HCT116 (cell line): Measurements from ENCODE around the gene COA1. TPM values are rescaled to one million over a fixed set of nuclear protein-coding genes. Genes with fewer than 3 reads are reported as not detected.

Experiments used
- ATAC-seq: fragments of 200-7000 bp; cut with Tn5 transposase; 2 replicates; pipeline ENCODE4 v1.9.1; 2020; ENCODE audit warnings: mild to moderate bottlenecking, moderate library complexity
- BruUV-seq: library from RNA; stranded (reverse); fragments of 400-500 nt; replicated peaks from 2 replicates; lab custom pipeline; 2021; lab: Mats Ljungman, UMichigan
- CTCF ChIA-PET: fragments of 300-600 bp; sonication (Branson Sonifier 250); formaldehyde crosslinking; loops from one replicate; lab custom pipeline; 2021; ENCODE audit warnings: antibody characterized with exemption; lab: Charles Lee
- POLR2A ChIA-PET: fragments of 300-600, 350-600 bp; sonication (Branson Sonifier 250); formaldehyde crosslinking; loops from one replicate; lab custom pipeline; 2021; ENCODE audit warnings: antibody characterized with exemption; lab: Charles Lee
- RAD21 ChIA-PET, 2 experiments: fragments of 300-600 bp; sonication (Branson Sonifier 250); formaldehyde crosslinking; loops; one replicate each; lab custom pipeline; 2023; ENCODE audit warnings: low total read pairs in 2 of 2; ENCODE audit not compliant: uncharacterized antibody in 2 of 2, unreplicated experiment in 2 of 2, low non-redundant PET in 1 of 2; lab: Charles Lee
- DNase-seq: peaks from one replicate; pipeline ENCODE4 v3.0.0-alpha.2; 2010; ENCODE audit warnings: low read depth, low spot score
- H2AFZ ChIP-seq: fragments of 200-600 bp; shearing (Covaris generic), sonication (generic); 2 replicates; pipeline ENCODE4 v1.6.1; 2017; ENCODE audit warnings: low read depth, mixed run types, mixed read lengths, antibody characterized with exemption, low read length; ENCODE audit not compliant: poor library complexity, severe bottlenecking
- H3K27ac ChIP-seq: 2 replicates; pipeline ENCODE4 v1.5.1; 2012; ENCODE audit warnings: low read depth, low read length
- H3K27me3 ChIP-seq: fragments of 200-600 bp; sonication (generic); 2 replicates; pipeline ENCODE4 v1.6.1; 2016; ENCODE audit warnings: mixed run types, low read length, mixed read lengths; ENCODE audit not compliant: insufficient read depth
- H3K36me3 ChIP-seq, 2 experiments: fragments of 200-500 bp in 1 of 2; fragments of 200-600 bp in 1 of 2; sonication (Bioruptor generic) in 1 of 2; sonication (generic) in 1 of 2; 2 replicates each; pipeline versions ENCODE4 v1.5.1 to v1.6.1; 2014 to 2016; ENCODE audit warnings: low read length in 2 of 2, inconsistent platforms in 1 of 2, mixed read lengths in 1 of 2, mixed run types in 1 of 2; ENCODE audit not compliant: insufficient read depth in 2 of 2, control insufficient read depth in 1 of 2
- H3K4me1 ChIP-seq, 2 experiments: fragments of 200-600 bp in 1 of 2; sonication (generic) in 1 of 2; 2 replicates each; pipeline versions ENCODE4 v1.5.1 to v1.6.1; 2012 to 2017; ENCODE audit warnings: low read length in 2 of 2, inconsistent platforms in 1 of 2, mild to moderate bottlenecking in 1 of 2, mixed read lengths in 1 of 2, mixed run types in 1 of 2, moderate library complexity in 1 of 2; ENCODE audit not compliant: insufficient read depth in 2 of 2, control insufficient read depth in 1 of 2
- H3K4me2 ChIP-seq: fragments of 200-600 bp; sonication (generic); 2 replicates; pipeline ENCODE4 v1.6.1; 2017; ENCODE audit warnings: mixed run types, low read length, mixed read lengths
- H3K4me3 ChIP-seq, 2 experiments: fragments of 200-600 bp in 1 of 2; sonication (generic) in 1 of 2; replicated peaks in 1 of 2; 2 replicates each; pipeline ENCODE4 v1.5.1; 2011 to 2016; ENCODE audit warnings: low read length in 2 of 2, control low read depth in 1 of 2, low read depth in 1 of 2, mild to moderate bottlenecking in 1 of 2, mixed read lengths in 1 of 2, mixed run types in 1 of 2
- H3K79me2 ChIP-seq: fragments of 200-600 bp; sonication (generic); 2 replicates; pipeline ENCODE4 v1.6.1; 2017; ENCODE audit warnings: mild to moderate bottlenecking, mixed run types, low read length, moderate library complexity, mixed read lengths; ENCODE audit not compliant: insufficient read depth
- H3K9ac ChIP-seq: fragments of 200-600 bp; sonication (generic); 2 replicates; pipeline ENCODE4 v1.6.1; 2016; ENCODE audit warnings: low read length, mixed read lengths
- H3K9me2 ChIP-seq: fragments of 200-600 bp; sonication (generic), shearing (Covaris generic); 2 replicates; pipeline ENCODE4 v1.6.1; 2017; ENCODE audit warnings: mixed run types, mild to moderate bottlenecking, moderate library complexity; ENCODE audit not compliant: insufficient read depth
- H3K9me3 ChIP-seq, 2 experiments: fragments of 200-500 bp in 1 of 2; fragments of 200-600 bp in 1 of 2; sonication (Bioruptor generic) in 1 of 2; sonication (generic) in 1 of 2; 2 replicates each; pipeline ENCODE4 v1.6.1; 2014 to 2017; ENCODE audit warnings: low read length in 2 of 2, mixed read lengths in 2 of 2, inconsistent platforms in 1 of 2, low read depth in 1 of 2, mild to moderate bottlenecking in 1 of 2, mixed run types in 1 of 2, moderate library complexity in 1 of 2; ENCODE audit not compliant: control insufficient read depth in 1 of 2, insufficient read depth in 1 of 2
- H4K20me1 ChIP-seq: fragments of 200-600 bp; sonication (generic), shearing (Covaris generic); 2 replicates; pipeline ENCODE4 v1.6.1; 2017; ENCODE audit warnings: mixed run types, mild to moderate bottlenecking, moderate library complexity; ENCODE audit not compliant: insufficient read depth
- ATF3 ChIP-seq: IDR thresholded peaks from 2 replicates; pipeline ENCODE4 v1.6.1; 2012
- CBX3 ChIP-seq: IDR thresholded peaks from 2 replicates; pipeline ENCODE4 v1.6.1; 2012; ENCODE audit warnings: low read depth
- CEBPB ChIP-seq: IDR thresholded peaks from 2 replicates; pipeline ENCODE4 v1.6.1; 2012; ENCODE audit warnings: low read depth
- EGR1 ChIP-seq: IDR thresholded peaks from 2 replicates; pipeline ENCODE4 v1.6.1; 2012; ENCODE audit warnings: low read depth
- FOSL1 ChIP-seq: IDR thresholded peaks from 2 replicates; pipeline ENCODE4 v1.6.1; 2012; ENCODE audit warnings: low read depth
- REST ChIP-seq: IDR thresholded peaks from 2 replicates; pipeline ENCODE4 v1.6.1; 2012; ENCODE audit warnings: low read depth
- SP1 ChIP-seq: IDR thresholded peaks from 2 replicates; pipeline ENCODE4 v1.6.1; 2012; ENCODE audit warnings: low read depth
- TCF7L2 ChIP-seq: IDR thresholded peaks from 2 replicates; pipeline ENCODE4 v1.7.0; 2011; ENCODE audit warnings: borderline replicate concordance, inconsistent platforms; ENCODE audit not compliant: insufficient read depth, insufficient read length; ENCODE audit errors: extremely low read depth
- ZFX ChIP-seq: fragments of 450-650 bp; IDR thresholded peaks from 2 replicates; pipeline ENCODE4 v1.6.1; 2017
- intact Hi-C: fragments of 100-400 bp; cut with micrococcal nuclease; formaldehyde crosslinking; loops from 2 replicates; pipeline ENCODE4 v1.10.0; 2022
- total RNA-seq: library from RNA; stranded (reverse); gene quantifications from one replicate; pipeline ENCODE4 v1.2.1, GENCODE V29; 2021; ENCODE audit not compliant: unreplicated experiment

COA1 gene
- total RNA-seq, 1 experiment from 2014 or later = 78.5 TPM

- H3K79me2 ChIP-seq = peaks cover 92% of the 10 kb centered on the region
- ChIA-PET RAD21 (no interaction called here), CTCF (no interaction called here), POLR2A (no interaction called here)
- no peaks in the 10 kb centered on the region for H3K9me3 ChIP-seq
- DNase-seq = no peak
- BruUV-seq = no TSS peak
- H3K4me1 ChIP-seq = peaks cover 5 to 20% of the 10 kb centered on the region in 2 experiments; a peak in 3 of 4 replicates
- H3K27me3 ChIP-seq = no peaks in the 10 kb centered on the region
- H3K4me2 ChIP-seq = no peak overlapping the region
- H3K9ac ChIP-seq = no peak overlapping the region
- no peaks in the 10 kb centered on the region; the same call in 1 of the 2 replicates for H4K20me1 ChIP-seq
- H3K36me3 ChIP-seq = no peaks in the 10 kb centered on the region
- no peak for ATAC-seq
- no peak overlapping the region for H2AFZ ChIP-seq
- intact Hi-C loops = loop anchor here (5.0 kb wide), 1 partner anchor 178 kb away; no protein-coding TSS in a partner anchor
- no peak overlapping the region for H3K4me3 ChIP-seq
- H3K27ac ChIP-seq = no peak overlapping the region
- no peaks in the 10 kb centered on the region for H3K9me2 ChIP-seq
- TF ChIP-seq CBX3 = no peak
- TF ChIP-seq FOSL1 = no peak
- TF ChIP-seq TCF7L2 = no peak
- no peak for TF ChIP-seq SP1
- TF ChIP-seq, all 23 proteins: peak for 0
These were observed 70.4 kb downstream of the COA1 start for GRCh38 chr7:43658718-43659548.

GRCh38 chr7:43656997-43657396 is 72.3 kb downstream of the COA1 start:
- Histone ChIP-seq H3K27ac (no peak overlapping the region), H3K4me2 (no peak overlapping the region), H3K9ac (no peak overlapping the region), H3K79me2 (peaks cover 90% of the 10 kb centered on the region), H3K36me3 (no peaks in the 10 kb centered on the region), H3K9me3 (no peaks in the 10 kb centered on the region), H3K4me1 (peaks cover 9 to 26% of the 10 kb centered on the region in 2 experiments; a peak in 3 of 4 replicates), H3K4me3 (no peak overlapping the region), H3K9me2 (no peaks in the 10 kb centered on the region), H3K27me3 (no peaks in the 10 kb centered on the region), H4K20me1 (no peaks in the 10 kb centered on the region; the same call in 1 of the 2 replicates), H2AFZ (no peak overlapping the region)
- no peak for ATAC-seq
- intact Hi-C loops = loop anchor here (5.0 kb wide), 1 partner anchor 180 kb away; no protein-coding TSS in a partner anchor
- no peak for DNase-seq
- ChIA-PET CTCF (no interaction called here), RAD21 (no interaction called here), POLR2A (no interaction called here)
- TF ChIP-seq SP1 = no peak
- no peak for TF ChIP-seq REST
- no peak for TF ChIP-seq ZFX
- TF ChIP-seq EGR1 = no peak
- TF ChIP-seq ATF3 = no peak
- TF ChIP-seq CEBPB = no peak
- no TSS peak for BruUV-seq
